GM18505 (cell line): ENCODE data around the gene FREM2.
A peak's percentile ranks its signal among the peaks of the same experiment; 100 is the strongest.

Experiments used
- ATAC-seq: cut with Tn5 transposase; IDR thresholded peaks from one replicate; pipeline ENCODE4 v1.9.1; 2021; ENCODE audit not compliant: unreplicated experiment
- POLR2A ChIP-seq: IDR thresholded peaks from 4 replicates; pipeline ENCODE4 v1.6.1; 2011; ENCODE audit warnings: borderline replicate concordance; ENCODE audit not compliant: insufficient read depth, insufficient read length; ENCODE audit errors: extremely low read depth

The FREM2 gene

DNA sequence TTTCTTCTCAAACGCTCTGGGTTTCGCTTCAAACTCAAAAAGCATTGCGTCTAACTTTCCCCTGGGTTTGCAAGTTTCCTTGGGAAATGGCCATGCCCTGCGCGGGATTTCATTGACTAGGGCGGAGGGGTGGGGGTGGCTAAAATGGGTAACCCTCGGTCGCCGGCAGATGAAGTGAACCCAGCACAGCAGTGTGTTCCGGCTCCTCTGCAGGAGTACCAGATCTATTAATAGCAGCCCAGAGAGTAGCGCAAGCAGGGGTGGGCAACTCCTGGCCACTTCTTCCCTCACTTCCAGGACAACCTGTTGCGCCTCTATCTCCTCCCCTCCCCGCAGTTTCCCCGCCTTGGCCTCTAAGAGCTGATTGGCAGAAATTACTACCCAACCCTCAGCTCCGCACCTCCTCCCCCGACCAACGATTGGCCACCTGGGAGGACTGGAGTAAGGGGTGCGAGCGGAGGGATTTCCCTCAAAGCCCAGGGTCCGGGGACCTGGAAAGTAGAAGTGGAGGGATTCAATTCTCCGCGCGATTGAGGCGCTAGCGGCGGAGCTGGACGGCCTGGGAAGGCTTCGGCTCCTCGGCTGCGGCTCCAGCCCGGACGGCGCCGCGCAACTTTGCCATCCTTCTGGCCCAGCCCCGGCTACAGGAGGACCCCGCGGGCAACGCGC lies at the start of gene FREM2:
TSS of gene FREM2 (plus strand) at position 501 of the 669 bp plus-strand sequence. CDS start 268 bp downstream, outside the sequence.
- TF ChIP-seq POLR2A, result no peak
- ATAC-seq, result peak; percentile 43

DNA sequence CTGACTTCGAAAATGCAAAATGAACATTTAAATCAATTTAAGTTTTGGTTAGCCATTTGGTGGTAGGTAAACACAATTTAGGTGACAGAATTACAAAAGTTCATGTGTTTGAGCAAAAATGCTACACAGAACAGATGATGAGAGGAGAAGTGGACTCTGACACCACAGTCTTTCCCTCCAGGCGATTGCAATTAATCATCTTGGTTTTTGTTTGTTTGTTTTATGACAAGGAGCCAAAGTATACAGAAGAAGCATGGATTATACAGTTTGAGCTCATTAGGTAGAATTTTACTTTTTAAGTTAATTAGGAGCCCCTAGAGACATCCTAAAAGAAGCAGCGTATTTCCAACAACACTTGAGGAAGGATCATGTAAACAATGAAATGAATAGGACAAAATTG lies 49.3 kb upstream of the FREM2 start:
- no peak for ATAC-seq
- no peak for TF ChIP-seq POLR2A

GRCh38 chr13:38641164-38641948 lies 45.5 kb upstream of the FREM2 start:
- TF ChIP-seq POLR2A, result no peak
- no peak for ATAC-seq

DNA sequence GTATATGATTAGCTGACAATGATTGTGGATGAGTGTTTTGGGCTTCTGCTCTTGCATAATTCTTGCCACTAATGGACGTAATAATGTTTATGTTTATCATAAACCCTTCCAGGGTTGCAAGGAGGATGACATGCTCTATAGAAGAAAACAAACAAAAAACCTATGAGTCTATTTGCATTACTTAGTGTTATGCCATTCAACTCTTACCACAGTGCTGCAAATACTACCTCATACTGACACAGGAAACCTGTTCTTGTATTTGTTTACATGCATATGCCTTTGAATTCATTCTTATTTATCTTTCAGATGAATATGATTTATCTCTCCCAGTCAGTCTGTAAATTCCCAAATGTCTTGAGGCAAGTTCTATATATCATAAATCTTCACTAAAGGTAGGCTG lies 39.6 kb upstream of the FREM2 start:
- TF ChIP-seq POLR2A, result no peak
- ATAC-seq, result no peak

DNA sequence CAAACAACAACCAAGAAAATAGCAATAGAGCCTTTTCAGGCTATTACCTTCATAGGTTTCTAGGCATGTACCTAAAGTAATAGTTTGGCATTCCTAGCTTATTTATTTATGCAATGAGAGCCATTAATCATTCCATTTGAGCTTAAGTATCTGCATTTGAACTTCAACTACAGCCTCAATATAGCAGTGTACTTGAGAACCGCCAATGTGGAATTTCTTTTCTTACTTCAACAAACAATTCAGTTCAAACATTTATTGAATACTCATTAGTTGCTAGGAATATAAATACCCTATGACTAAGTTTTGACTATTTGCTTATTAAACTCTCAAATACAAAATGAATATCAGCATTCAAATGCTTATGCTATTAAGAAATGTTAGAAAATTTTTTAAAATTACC lies 38.0 kb upstream of the FREM2 start:
- ATAC-seq, result no peak
- no peak for TF ChIP-seq POLR2A

- no peak for ATAC-seq
- no peak for TF ChIP-seq POLR2A
These were observed 30.2 kb upstream of the FREM2 start for GRCh38 chr13:38656699-38657098.

DNA sequence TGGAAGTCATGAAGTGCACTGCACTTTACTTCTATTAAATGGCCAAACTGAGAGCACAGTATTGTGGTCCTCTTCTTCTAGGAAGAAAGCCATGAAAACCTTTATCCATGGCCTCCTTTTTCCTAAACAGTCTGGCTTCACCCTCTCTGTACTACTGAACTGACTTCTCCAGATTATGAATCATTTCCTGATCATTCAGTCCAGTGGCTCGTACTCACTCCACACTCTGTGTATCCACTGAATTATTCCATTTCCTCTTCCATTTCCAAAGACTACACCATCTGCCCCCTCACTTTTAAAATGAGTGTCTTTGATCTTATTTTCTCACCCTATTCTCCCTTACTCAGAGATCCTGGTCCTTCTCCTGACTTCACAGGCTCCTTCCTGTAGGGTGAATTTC lies 29.7 kb upstream of the FREM2 start:
- no peak for TF ChIP-seq POLR2A
- ATAC-seq, result no peak

DNA sequence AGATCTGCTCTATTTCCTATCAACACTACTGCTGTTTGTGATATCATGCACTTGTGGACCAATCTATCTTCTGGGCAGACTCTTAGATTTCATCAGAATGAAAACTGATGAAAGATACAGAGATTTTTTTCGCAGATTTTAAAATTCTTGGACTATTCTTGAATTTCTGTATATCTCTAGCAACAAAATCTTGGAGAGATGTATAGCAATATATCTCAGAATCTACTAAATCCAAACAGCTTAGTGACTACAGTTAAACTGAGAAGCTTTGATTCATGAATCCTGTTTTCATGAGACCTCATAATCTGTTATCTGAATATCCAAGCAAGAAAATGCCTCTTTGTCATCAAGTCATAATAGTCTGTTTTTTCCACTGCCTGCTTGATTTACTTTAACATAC lies 28.0 kb upstream of the FREM2 start:
- ATAC-seq, result no peak
- TF ChIP-seq POLR2A, result no peak

DNA sequence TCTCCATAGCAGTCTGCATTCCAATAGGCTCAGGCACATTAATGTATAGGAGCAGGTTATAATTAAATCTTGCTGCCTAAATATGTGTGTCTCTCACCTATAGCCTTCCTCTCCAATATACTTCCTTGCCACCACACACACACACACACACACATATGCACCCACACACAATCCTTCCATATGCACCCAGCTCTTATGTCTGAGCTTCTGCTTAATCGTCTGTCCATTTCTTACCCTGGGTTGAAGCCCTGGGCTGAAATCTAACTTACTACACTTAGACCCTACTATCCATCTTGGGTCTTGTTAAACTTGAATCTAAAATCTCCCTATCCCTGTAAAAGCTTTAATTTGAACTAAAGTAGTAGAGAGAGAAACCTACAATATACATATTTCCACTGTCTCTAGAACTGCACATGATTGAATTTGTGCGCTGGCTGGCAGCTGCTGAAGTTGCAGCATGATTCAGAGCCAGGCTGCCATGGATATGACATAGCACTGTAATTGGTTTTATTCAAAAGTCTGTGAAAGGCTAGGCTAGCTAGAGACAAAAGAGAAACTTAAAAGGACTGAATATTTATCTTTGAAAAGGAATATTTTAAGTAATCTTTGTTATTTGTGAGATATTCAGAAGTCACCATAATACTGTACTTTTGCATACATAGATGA lies 25.7 kb upstream of the FREM2 start:
- no peak for TF ChIP-seq POLR2A
- no peak for ATAC-seq

DNA sequence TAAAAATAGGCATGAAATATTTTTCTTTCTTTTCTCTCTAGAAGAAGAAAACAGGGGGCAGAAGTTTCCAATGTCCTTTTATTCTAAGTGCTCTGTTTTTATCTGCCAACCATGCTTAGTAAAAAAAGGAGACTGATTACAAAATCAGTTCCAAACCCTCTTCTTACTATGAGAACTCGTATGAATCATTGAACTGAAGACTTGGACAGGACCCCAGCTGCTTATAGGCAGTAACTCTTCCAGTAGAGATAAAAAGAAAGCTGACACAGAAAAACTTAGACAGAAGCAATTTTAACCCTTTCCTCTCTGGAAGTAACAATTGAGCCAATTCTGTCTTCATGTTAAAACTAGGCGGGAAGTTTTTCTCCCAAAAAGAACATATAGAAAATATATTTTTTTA lies 24.5 kb upstream of the FREM2 start:
- TF ChIP-seq POLR2A, result no peak
- no peak for ATAC-seq

- no peak for TF ChIP-seq POLR2A
- ATAC-seq, result no peak
These were observed 22.0 kb upstream of the FREM2 start for GRCh38 chr13:38664906-38665305.

DNA sequence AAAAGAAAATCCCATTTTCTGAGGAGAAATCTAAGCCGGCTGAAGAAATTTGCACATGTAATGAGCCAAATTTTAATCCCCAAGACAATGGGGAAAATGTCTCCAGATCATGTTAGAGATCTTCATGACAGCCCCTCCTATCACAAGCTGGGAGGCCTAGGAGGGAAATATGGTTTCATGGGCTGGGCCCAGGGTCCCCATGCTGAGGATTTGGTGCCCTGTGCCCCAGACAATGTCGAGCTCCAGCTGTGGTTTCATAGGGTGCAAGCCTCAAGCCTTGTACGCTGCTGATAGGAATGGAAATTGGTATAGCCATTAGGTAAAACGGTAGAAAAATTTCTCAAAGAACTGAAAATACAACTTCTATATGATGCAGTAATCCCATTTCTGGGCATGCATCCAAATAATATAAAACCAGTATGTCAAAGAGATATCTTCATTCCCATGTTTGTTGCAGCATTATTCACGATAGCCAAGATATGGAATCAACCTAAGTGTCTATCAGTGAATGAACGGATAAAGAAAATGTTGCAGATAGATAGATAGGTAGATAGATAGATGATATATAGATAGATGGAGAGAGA lies 19.3 kb upstream of the FREM2 start:
- ATAC-seq, result no peak
- no peak for TF ChIP-seq POLR2A

DNA sequence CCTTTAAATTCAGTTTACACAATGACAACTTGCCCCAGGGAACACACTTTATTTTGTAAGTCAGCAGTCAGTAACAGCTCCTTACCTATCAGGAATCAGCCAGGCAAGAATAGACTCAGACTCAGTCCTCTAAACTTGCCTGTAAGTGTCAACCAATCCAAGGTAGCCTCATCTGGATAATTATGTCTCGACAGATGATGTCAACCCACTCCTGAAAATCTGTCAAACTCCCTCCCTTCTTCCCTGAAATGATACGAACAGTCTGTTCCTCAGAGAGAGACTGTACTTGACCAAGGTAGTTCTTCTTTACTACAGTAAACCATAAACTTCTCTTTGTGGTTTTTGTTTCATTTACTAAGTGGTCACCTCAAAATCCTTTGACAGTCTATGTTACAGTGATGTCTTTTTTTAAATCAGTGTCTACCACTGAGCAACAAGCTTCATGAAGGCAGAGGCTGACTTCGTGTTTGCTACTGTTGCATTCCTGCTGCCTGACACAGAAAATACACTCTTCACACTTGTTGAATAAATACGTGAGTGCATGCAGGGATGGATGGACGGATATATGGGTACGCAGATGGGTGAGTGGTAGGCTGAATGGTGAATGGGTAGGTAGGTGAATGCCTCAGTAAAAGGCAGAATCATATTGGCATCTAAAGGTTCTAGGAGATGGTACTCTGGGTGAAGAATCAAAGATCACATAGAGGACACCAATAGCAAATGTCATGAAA lies 17.5 kb upstream of the FREM2 start:
- no peak for TF ChIP-seq POLR2A
- no peak for ATAC-seq
